ENCODE data around the gene MYBL2. TPM values are rescaled to one million over a fixed set of nuclear protein-coding genes. Genes with fewer than 3 reads are reported as not detected.

Gene MYBL2
- polyA plus RNA-seq, 3 donors, result 0.08 to 0.10 TPM; not detected in 1

- H3K27ac Mint-ChIP-seq, result peak overlapping the region in 4 of 7 donors; percentile 3 to 61 (median 44)
Measured at GRCh38 chr20:43681468-43681942, 14.6 kb downstream of the MYBL2 start.

GRCh38 chr20:43681991-43682410, 15.1 kb downstream of the MYBL2 start:
- no peak overlapping the region for H3K4me2 ChIP-seq (replicated peaks; ENCODE audit: extremely low read depth, low read length, poor library complexity, severe bottlenecking)
- 75% methylated on average over 1 of the region's 2 CpGs for WGBS (ENCODE audit: insufficient coverage)
- no peak overlapping the region for H3K9ac ChIP-seq (ENCODE audit: insufficient read depth, low read length, poor library complexity, severe bottlenecking)
- peaks cover 3 to 7% of the 10 kb centered on the region in 2 donors for H3K36me3 ChIP-seq (replicated peaks in 1 of 2; ENCODE audit: control insufficient read depth in 1 of 2, insufficient read depth in 2 of 2, low read length in 2 of 2)
- no peak overlapping the region for H2AFZ ChIP-seq (ENCODE audit: insufficient read depth, low read depth, low read length, poor library complexity, severe bottlenecking)
- H3K4me1 ChIP-seq (ENCODE audit: control insufficient read depth in 1 of 2, insufficient read depth in 2 of 2, low read length in 2 of 2), result no peaks in the 10 kb centered on the region
- Mint-ChIP-seq H3K27ac (no peak overlapping the region), H3K36me3 (peaks cover 28 to 54% of the 10 kb centered on the region in 2 donors), H3K9me3 (peaks cover 0 to 1% (median 0%) of the 10 kb centered on the region in 7 donors), H3K4me1 (peaks cover 1% of the 10 kb centered on the region), H3K4me3 (no peak overlapping the region), H3K27me3 (ENCODE audit: low read depth in 3 of 3) (no peaks in the 10 kb centered on the region)
- H3K9me3 ChIP-seq (replicated peaks in 1 of 2; ENCODE audit: control insufficient read depth in 1 of 2, insufficient read depth in 1 of 2, low read length in 2 of 2), result no peaks in the 10 kb centered on the region
- TF ChIP-seq CTCF (IDR thresholded peaks at IDR 0.05), result no peak
- no peaks in the 10 kb centered on the region for H3K27me3 ChIP-seq (ENCODE audit: control insufficient read depth in 2 of 2, insufficient read depth in 2 of 2, low read length in 2 of 2)
- intact Hi-C loops (cut with micrococcal nuclease), result no loop called here
- H4K20me1 ChIP-seq (ENCODE audit: insufficient read depth, low read length), result no peaks in the 10 kb centered on the region
- H3K4me3 ChIP-seq (replicated peaks in 1 of 3; ENCODE audit: low read depth in 2 of 3, low read length in 3 of 3), result no peak overlapping the region
- H3K27ac ChIP-seq (ENCODE audit: low read depth in 1 of 2, low read length in 2 of 2), result no peak overlapping the region
- no peak for DNase-seq
- H3K79me2 ChIP-seq (ENCODE audit: insufficient read depth, low read length), result no peaks in the 10 kb centered on the region

More at GRCh38 chr20:43681468-43681942, 14.6 kb downstream of the MYBL2 start:
- Histone ChIP-seq H3K4me2 (replicated peaks; ENCODE audit: extremely low read depth, low read length, poor library complexity, severe bottlenecking) (no peak overlapping the region), H3K27ac (ENCODE audit: low read depth in 1 of 2, low read length in 2 of 2) (no peak overlapping the region), H3K27me3 (ENCODE audit: control insufficient read depth in 2 of 2, insufficient read depth in 2 of 2, low read length in 2 of 2) (no peaks in the 10 kb centered on the region), H3K79me2 (ENCODE audit: insufficient read depth, low read length) (no peaks in the 10 kb centered on the region), H2AFZ (ENCODE audit: insufficient read depth, low read depth, low read length, poor library complexity, severe bottlenecking) (no peak overlapping the region), H3K4me3 (replicated peaks in 1 of 3; ENCODE audit: low read depth in 2 of 3, low read length in 3 of 3) (no peak overlapping the region), H3K36me3 (replicated peaks in 1 of 2; ENCODE audit: control insufficient read depth in 1 of 2, insufficient read depth in 2 of 2, low read length in 2 of 2) (peaks cover 3 to 5% of the 10 kb centered on the region in 2 donors), H3K9me3 (replicated peaks in 1 of 2; ENCODE audit: control insufficient read depth in 1 of 2, insufficient read depth in 1 of 2, low read length in 2 of 2) (no peaks in the 10 kb centered on the region), H3K4me1 (ENCODE audit: control insufficient read depth in 1 of 2, insufficient read depth in 2 of 2, low read length in 2 of 2) (no peaks in the 10 kb centered on the region), H3K9ac (ENCODE audit: insufficient read depth, low read length, poor library complexity, severe bottlenecking) (no peak overlapping the region), H4K20me1 (ENCODE audit: insufficient read depth, low read length) (no peaks in the 10 kb centered on the region)
- Mint-ChIP-seq H3K27me3 (ENCODE audit: low read depth in 3 of 3) (no peaks in the 10 kb centered on the region), H3K9me3 (peaks cover 0 to 1% (median 0%) of the 10 kb centered on the region in 7 donors), H3K4me3 (no peak overlapping the region), H3K4me1 (peaks cover 1% of the 10 kb centered on the region), H3K36me3 (peaks cover 26 to 52% of the 10 kb centered on the region in 2 donors)
- TF ChIP-seq CTCF (IDR thresholded peaks at IDR 0.05), result no peak
- 95% methylated on average over 7 of the region's 8 CpGs for WGBS (ENCODE audit: insufficient coverage)
- no peak for DNase-seq
- intact Hi-C loops (cut with micrococcal nuclease), result no loop called here

All from CD14-positive monocyte (primary cell).